Measurements from ENCODE around the gene CHMP5. TPM values are rescaled to one million over a fixed set of nuclear protein-coding genes. Genes with fewer than 3 reads are reported as not detected.

The CHMP5 gene
- total and polyA plus RNA-seq, 10 of the 15 experiments (the other 5 are each of a cell fraction or from before 2014, with no cell fraction given) = 40.3 to 179 (median 78.6) TPM

- TF ChIP-seq ELK1 (IDR thresholded peaks at IDR 0.05; ENCODE audit: low read depth, low read length) = no peak
- peak; percentile 23; the same call in 1 of the 2 replicates for TF ChIP-seq SIN3A (IDR thresholded peaks at IDR 0.05; ENCODE audit: low read depth, low read length)
- TF ChIP-seq ZBTB33 (IDR thresholded peaks at IDR 0.05) = no peak
- TF ChIP-seq NKRF (conservative IDR thresholded peaks at IDR 0.05) = peak; percentile 91
- no peak for TF ChIP-seq TCF3 (IDR thresholded peaks at IDR 0.05; ENCODE audit: borderline replicate concordance, insufficient read depth, low read depth, low read length)
- no peak for TF ChIP-seq BRCA1 (IDR thresholded peaks at IDR 0.05; ENCODE audit: low read depth, low read length)
- no peak for TF ChIP-seq USF1 (IDR thresholded peaks at IDR 0.05; ENCODE audit: borderline replicate concordance, extremely low read length, insufficient read depth, low read depth, low read length)
- TF ChIP-seq ZNF622 (IDR thresholded peaks at IDR 0.05) = no peak
- peak; percentile 40 for TF ChIP-seq HDGF (IDR thresholded peaks at IDR 0.05)
- TF ChIP-seq LARP7 (IDR thresholded peaks at IDR 0.05) = no peak; the same call in 1 of the 2 replicates
- TF ChIP-seq PBX3 (IDR thresholded peaks at IDR 0.05; ENCODE audit: insufficient replicate concordance, low read depth, low read length) = no peak
- TF ChIP-seq MEF2B (IDR thresholded peaks at IDR 0.05; ENCODE audit: partially characterized antibody, poor library complexity, severe bottlenecking) = no peak
- TF ChIP-seq SIX5 (IDR thresholded peaks at IDR 0.05; ENCODE audit: low read depth, low read length, severe bottlenecking) = no peak
- peak; percentile 75 for TF ChIP-seq TAF1 (IDR thresholded peaks at IDR 0.05; ENCODE audit: borderline replicate concordance, low read depth, low read length)
- TF ChIP-seq JUND (IDR thresholded peaks at IDR 0.05; ENCODE audit: low read depth, low read length) = no peak
- no peak for TF ChIP-seq BCL11A (IDR thresholded peaks at IDR 0.05; ENCODE audit: low read depth, low read length)
- no peak for TF ChIP-seq BMI1 (IDR thresholded peaks at IDR 0.05; ENCODE audit: borderline replicate concordance)
- TF ChIP-seq MXI1 (IDR thresholded peaks at IDR 0.05; ENCODE audit: low read depth, low read length) = peak; percentile 46
- no peak for TF ChIP-seq PKNOX1 (IDR thresholded peaks at IDR 0.05)
- peak; percentile 94 for TF ChIP-seq EED (IDR thresholded peaks at IDR 0.05; ENCODE audit: low read depth)
Observed at GRCh38 chr9:33264473-33265177, at the start of gene CHMP5, which contains the start of gene BAG1 (continued).
